Measurements from ENCODE around the gene NFIA.

DNA sequence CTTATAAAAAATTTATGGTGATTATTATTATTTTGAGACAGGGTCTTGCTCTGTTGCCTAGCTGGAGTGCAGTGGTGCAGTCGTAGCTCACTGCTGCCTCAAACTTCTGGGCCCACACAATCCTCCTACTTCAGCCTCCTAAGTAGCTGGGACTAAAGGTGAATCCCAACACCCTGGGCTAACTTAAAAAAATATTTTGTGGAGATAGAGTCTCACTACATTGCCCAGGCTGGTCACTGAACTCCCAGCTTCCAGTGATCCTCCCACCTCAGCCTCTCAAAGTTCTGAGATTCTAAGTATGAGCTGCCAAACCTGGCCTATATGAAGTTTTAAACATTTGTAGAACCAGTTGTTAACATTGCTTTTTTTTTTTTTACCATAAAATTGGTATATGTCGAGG, 18.2 kb downstream of the NFIA start:
- no peak for TF ChIP-seq POLR2A (IDR thresholded peaks at IDR 0.05; ENCODE audit: low read depth)
- TF ChIP-seq, protein P1, sequence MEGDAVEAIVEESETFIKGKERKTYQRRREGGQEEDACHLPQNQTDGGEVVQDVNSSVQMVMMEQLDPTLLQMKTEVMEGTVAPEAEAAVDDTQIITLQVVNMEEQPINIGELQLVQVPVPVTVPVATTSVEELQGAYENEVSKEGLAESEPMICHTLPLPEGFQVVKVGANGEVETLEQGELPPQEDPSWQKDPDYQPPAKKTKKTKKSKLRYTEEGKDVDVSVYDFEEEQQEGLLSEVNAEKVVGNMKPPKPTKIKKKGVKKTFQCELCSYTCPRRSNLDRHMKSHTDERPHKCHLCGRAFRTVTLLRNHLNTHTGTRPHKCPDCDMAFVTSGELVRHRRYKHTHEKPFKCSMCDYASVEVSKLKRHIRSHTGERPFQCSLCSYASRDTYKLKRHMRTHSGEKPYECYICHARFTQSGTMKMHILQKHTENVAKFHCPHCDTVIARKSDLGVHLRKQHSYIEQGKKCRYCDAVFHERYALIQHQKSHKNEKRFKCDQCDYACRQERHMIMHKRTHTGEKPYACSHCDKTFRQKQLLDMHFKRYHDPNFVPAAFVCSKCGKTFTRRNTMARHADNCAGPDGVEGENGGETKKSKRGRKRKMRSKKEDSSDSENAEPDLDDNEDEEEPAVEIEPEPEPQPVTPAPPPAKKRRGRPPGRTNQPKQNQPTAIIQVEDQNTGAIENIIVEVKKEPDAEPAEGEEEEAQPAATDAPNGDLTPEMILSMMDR (IDR thresholded peaks at IDR 0.05): no peak

Measured in esophagus muscularis mucosa (tissue), 3 donors.